CD4-positive, alpha-beta T cell treated with Interleukin-4 for 1 hour (primary cell): ENCODE results near the gene WFIKKN2.
"Not testable (repeated sequence)": the region's sequence is repeated elsewhere in the genome, so short reads cannot be mapped to it uniquely, and the experiment has no call there.

Experiments used
- DNase-seq, 2 donors: peaks; one replicate each; pipeline ENCODE4 v3.0.0-alpha.2; 2020 to 2022

The WFIKKN2 gene

DNA sequence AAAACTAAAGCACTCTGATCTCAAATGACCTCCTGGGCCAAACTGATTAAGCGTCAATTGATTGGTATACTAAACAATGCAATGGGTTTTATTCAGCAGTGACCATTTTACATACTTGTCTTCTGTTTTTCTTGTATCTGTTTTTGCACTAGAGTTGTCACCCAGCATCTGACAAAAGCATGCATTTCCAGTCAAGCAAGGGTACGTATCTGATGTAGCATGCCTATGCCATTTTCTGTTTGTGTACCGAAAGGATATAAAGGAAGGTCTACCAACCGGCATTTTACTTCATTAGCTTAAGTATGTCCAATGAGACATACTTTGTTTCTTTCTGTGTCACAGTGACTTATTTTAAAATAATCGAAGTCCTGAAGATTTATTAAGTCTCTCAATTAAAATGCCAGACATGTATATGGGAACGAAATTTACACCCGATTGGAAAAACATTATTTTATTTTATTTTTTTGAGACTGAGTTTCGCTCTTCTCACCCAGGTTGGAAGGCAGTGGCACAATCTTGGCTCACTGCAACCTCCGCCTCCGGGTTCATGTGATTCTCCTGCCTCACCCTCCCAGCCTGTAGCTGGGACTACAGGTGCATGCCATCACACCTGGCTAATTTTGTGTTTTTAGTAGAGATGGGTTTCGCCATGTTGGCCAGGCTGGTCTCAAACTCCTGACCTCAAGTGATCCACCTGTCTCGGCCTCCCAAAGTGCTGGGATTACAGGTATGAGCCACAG, 23.3 kb downstream of the WFIKKN2 start:
- no peak for DNase-seq

DNA sequence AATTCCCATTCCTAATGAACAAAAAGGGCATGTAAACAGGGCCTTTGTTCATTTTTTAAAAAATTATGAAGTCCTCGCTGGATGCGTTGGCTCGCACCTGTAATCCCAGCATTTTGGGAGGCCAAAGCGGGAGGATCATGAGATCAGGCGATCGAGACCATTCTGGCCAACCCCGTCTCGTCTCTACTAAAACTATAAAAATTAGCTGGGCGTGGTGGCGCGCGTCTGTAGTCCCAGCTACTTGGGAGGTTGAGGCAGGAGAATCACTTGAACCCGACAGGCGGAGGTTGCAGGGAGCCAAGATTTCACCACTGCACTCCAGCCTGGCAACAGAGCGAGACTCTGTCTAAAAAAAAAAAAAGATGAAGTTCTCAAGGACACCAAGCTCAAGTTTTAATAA, 24.3 kb downstream of the WFIKKN2 start:
- DNase-seq, result not testable (repeated sequence)

DNA sequence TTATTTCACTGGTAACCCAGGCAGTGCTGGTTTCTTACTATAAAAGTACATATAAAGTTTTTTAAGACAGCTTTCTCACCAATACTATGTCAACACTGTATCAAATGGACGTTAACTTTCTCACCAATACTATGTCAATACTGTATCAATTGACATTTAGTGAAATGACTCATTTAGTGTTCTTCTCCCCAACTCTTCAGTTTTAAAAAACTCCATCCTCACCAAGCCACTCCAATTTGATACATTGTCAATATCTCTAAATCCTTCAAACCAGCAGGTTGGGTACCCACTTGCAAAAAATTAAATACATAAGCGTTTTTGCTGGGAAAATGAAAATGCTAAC, 25.9 kb downstream of the WFIKKN2 start:
- peak in 1 of 2 donors; percentile 11 for DNase-seq

DNA sequence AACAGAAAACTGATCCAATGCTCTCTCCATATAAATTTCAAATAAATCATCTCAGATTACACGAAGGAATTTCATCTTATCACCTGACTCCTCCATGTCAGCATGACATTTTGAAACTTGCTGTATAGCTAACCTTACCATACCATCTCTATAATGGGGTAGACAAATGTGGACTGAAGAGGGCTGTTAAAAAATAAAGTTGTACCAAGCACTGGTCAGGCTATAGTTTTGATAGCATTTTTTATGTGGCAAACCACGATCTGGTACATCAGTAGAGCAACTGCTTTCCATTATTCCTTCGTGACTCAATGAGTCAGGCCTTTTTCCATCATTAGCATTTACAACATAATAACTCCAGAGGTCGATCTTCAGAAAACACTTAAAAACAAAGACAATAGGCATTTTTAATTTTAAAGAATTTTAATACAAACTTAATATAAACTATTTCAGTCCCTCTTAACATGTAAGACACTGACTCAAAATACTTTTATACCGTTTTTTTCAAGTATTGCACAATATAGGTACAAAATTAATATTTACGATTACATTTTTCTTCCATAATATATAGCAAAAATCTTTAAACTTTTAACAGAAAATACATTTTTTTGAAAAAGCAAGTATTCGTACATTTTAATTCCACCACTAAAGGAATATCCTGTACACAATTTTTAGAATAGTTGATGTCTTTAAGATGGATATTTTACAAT, 26.6 kb downstream of the WFIKKN2 start:
- peak in 1 of 2 donors; percentile 17 for DNase-seq

DNA sequence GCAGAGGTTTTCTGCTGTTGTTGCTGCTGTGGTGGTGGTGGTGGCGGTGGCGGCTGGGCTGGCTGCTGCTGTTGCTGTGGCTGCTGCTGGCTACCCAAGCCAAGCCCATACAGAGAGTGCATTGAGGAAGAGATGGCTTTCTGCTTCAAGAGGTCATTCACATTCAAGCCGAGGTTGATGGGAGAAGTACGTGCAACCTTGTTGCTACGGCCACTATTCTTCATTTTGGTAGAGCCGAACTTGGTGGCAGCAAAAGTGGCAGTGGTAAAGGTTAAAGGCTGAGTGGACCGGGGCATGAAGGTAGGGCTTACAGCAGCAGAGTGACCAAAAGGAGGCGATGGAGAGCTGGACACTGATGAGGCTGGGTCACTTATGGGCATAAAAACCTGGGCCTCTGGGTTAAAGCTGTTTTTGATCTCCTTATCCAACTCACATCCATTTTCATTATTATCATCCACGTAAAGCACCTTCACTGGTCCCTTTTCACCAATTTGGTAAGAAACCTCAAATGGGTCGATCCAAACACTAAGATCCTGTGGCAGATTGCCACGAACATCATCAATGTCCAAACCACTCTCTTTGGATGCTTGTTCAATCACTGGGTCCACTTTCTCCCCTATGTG, 27.9 kb downstream of the WFIKKN2 start:
- peak; percentile 47 to 49 for DNase-seq

DNA sequence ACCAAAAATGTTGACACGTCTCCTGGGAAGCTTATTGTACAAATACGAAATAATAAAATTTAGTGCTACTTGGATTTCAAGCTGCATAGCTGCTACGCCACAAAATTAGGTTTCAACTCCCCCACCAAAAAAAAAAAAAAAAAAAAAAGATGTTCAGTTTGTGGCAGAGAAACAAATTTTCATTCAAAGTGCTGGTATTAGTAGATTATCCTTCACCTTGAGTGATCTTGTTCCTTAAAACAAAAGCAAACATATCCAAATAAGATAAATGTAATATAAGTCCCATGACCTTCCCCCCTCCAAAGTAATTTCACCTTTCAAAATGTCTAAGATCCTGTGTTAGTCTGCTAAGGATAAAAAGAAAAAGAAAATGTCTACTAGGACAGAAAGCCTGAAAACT, 28.5 kb downstream of the WFIKKN2 start:
- DNase-seq, result no peak

DNA sequence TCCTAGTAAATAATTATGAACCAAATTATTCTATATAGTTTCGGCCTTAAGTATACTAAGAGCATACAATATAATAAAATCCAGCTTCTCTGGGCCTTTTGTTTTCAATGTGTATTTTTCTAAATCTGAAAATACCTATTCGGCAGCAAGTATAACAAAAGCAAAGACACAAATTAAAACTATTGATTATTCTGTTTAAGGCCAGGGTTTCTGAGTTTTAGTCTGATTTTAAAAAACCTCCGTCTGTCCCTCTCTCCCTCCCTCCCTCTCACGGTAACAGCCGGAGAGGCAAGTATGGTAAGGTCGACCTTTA, 29.3 kb downstream of the WFIKKN2 start:
- no peak for DNase-seq

DNA sequence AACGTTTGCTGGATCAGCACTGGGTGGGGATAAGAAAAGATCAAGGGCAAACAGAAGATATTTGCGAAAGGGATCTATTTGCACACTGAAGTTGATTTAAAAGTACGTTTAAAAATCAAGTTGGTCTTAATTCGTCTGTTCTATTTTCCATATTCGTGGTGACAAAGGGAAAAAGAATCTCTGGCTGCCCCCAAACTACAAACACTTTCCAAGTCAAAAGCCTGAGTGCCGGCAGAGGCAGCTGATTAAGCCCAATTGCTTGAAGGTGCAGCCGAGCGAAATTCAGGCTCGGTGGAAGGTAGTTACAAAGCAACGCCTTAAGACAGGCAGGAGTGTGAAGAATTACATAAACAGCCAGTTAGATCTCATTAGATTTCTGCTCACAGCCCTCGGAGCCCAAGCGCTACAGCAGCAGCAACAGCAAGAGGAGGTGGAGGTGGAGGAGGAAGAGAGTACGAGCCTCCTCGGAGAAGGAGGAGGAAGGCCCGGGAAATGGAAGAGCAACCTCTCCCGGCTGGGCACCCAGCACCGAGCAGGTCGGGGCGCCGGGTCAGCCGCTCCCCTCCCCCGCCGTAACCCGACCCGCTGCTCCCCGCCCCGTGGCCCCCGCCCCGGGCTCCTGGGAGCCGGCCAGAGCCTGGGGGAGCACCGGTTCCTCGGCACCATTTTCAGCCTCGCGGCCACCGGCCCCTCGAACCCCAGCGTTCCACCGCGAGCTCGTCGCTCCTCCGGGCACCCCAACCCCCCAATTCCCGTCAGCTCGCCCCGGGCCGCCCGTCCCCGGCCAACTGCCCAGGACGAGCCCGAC, 29.9 kb downstream of the WFIKKN2 start:
- DNase-seq, result peak; percentile 51 to 65

DNA sequence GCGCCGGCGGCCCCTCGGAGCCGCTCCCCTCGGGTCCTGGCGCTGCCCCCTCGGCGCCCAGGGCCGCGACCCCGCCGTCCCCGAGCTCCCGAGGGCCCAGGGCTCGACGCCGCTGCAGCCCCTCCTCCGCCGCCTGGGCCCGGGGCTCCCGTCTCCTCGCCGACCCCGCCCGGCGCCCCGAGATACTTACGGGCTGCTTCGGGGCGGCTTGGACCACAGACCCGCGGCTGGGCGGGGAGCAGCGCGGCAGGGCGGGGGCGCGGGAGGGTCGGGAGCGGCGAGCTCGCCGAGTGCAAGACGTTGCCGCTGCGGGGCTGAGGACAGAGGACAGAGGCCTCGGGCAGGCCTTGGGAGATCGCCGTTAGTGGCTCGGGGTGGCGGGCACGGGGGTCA, 30.5 kb downstream of the WFIKKN2 start:
- DNase-seq, result no peak

DNA sequence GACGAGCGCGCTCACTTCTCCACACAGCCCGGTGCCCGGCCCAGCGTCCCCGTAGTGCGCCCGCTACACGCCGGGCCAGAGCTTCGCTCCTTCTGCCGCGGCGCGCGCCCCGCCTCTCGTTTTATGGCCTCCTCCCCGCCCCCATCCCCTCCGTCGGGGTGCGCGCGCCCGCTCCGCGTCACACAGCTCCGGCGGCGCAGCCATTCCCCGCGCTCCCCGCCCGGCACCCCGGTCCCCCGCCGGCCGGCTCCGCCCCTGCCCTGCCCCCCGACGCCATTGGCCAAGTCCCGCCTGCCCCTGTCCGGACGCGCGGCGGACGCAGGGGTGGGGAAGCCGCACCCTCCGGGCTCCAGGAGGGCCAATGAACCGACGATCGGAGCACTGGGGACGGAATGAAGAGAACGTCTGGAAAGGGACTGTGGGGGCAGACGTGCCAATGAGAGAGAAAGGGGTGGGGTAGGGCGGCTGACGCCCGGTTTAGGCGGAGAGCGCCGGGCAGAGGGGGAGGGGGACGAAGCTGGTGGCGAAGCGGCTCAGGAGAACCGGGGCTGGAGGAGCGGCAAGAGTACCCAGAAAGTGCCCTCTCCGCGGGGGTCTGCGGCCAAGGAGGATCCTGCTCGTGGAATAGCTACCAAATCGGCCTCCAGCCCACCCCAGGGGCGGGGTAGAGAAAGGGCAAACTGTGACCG, 31.0 kb downstream of the WFIKKN2 start, which contains the start of gene TOB1:
TSS of gene TOB1 (minus strand) at position 94 of the 689 bp plus-strand sequence. CDS start 2,337 bp downstream, outside the sequence.
- DNase-seq, result peak; percentile 97 to 98

DNA sequence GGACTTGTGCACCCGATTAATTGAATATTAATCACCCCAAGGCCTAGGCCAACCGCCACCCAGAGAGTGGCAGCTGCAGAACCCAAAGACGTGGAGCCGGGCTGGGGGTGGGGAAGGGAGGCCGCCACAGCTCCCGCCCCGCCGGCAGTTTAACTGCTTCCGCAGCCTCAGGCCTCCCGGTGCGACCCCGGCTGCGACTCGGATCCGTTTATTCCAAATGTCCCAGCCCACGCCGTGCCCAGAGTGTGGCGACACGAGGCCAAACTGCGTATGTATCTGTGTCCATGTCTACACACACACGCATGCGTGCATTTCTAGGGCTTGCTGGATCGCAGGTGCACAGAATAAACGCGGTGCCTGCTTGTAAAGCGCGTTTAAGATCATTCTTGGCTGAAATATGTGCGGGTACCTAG, 31.6 kb downstream of the WFIKKN2 start:
- no peak for DNase-seq

DNA sequence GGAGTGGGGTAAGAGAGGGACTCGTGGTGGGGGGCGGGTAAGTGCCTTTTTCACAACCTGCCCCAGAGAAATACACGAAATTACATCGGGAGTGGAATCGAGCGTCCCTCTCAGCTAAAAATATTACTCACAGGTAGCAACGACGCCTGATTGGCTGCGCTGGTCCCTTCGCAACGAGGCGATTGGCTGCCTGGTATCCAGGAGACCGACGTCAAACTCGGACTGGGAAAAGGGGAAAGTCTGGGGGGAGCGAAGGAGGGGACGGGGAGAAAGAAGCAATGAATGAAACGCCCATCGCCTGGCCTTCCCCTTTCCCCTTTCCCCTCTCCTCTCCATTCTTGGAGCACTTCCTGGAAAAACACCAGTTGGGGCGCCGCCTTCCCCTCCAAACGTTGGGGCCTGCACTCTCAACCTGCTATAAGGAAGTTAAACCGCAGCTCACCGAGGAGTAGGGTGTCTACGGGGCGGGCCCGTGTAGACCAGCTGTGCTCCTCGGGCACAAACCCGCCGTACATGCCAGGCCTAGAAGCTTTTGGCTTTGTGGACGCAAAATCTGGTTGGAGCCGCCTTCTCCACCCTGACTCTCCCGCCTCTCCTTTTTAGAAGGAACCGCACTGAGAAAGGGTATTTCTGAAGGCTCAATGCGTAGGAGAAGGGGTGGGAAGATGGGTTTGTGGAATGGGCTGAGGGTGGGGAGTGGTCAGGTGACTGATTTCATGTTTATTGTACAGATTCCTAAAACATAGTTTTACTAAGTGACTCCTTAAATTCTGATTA, 32.2 kb downstream of the WFIKKN2 start:
- peak; percentile 90 to 91 for DNase-seq

DNA sequence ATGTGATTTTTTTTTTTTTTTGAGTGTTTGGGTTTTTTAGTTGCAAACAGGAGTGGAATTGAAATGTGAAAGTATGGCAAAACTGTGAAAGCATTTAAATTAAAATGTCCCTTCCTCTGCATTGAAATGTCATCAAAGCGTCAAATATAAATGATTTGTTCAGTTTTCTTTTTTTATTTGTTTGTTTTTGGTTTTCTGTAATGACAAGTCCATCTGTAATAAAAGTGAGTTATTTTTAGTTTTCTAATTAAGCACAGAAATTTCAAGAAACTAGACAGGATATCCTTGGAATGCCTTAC, 32.7 kb downstream of the WFIKKN2 start:
- DNase-seq, result no peak

DNA sequence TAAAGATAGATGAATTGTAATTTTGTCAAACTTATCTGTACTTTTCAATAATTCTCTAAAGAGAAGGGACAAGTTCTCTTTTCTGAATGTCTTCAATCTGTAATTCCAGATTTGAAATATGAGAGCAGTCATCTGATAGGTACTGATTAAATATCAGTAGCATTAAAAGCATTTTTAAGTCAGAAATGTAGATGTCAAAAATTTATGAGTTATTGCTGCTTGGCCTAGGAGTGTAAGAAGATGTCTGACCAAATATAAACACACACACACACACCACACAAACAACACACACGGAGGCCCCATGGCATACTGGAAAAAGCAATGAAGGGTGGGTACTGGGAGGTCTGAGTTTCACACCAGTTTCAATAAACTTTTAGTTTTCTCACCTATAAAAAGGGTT, 33.2 kb downstream of the WFIKKN2 start:
- DNase-seq, result no peak

DNA sequence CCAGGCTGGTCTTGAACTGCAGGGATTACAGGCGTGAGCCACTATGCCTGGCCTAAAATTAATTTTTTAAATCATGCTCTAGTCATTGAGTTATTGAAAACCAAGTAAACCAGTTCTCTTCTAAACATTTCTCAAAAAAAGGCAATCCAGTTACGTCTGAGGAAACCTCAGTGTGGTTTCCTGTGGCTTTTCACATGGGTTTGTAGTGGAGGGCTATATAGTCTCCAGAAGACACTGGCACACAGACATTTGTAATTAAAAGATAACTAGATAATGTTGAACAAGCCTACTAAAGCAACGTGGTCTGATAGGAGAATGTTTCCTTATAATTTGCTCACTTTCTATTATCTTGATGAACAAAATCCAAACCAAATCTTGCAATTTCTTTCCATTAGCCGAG, 36.0 kb downstream of the WFIKKN2 start:
- DNase-seq, result peak; percentile 61 to 77

DNA sequence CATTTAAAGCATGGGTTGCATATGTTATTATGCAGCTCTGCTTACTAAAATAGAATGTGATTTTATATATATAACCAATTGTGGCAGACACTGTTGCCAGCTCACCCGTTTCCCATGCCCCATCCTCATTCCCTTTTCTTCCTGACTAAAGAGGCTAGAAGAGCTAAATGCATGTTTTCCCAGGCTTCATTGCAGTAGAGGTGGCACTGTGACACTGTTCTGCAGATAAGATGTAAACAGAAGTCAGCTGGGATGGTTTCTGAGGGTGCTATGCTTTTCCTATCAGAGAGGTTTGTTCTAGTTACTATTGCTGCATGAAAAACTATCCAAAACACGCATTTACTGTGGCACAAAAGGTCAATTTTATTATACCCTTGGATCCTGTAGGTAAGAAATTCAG, 36.5 kb downstream of the WFIKKN2 start:
- no peak for DNase-seq

DNA sequence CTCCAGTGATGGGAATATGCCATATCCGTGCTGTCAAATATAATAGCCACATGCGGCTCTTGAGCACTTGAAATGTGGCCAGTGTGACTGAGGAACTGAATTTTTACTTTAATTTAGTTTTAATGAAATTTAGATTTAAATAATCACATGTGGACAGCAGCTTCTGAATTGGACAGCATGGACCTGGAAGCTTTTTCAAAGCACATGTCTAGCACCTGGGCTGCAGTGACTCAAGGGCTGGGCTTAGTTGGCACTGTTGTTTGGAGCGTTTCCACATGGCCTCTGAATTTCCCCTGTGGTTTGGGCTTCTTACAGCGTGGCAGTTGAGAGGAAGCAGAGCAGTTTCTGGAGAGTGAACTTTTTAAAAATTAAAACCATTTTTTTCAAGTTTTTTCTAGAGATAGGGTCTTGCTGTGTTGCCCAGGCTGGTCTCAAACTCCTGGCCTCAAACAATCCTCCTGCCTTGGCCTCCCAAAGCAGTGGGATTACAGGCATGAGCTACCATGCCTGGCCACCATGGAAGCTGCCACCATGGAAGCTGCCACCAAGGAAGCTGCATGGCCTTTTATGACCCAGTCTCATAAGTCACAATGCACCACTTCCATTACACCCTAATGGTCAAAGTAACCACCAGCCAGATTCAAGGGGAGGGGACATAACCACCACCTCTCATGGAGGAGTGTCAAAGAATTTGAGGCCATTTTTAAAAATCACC, 37.5 kb downstream of the WFIKKN2 start:
- DNase-seq, result peak; percentile 65 to 66

DNA sequence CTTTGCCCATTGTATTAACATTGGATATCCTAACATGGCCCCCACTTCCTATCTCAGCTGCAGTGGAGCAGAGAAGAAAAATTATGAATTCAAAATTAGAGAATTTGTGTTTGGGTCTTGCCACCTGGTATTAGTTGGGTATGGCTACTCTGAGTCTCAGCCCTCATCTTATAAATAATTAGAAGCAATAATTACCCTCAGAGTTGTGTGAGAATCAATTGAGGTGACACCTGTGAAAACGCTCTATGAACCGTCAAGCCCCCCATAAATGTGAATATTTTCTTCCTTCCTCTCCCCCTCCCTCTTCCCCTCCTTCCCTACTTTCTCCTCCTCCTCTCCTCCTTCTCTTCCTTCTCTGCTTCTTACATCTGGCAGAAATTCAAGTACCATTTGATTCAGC, 39.7 kb downstream of the WFIKKN2 start:
- DNase-seq, result no peak

DNA sequence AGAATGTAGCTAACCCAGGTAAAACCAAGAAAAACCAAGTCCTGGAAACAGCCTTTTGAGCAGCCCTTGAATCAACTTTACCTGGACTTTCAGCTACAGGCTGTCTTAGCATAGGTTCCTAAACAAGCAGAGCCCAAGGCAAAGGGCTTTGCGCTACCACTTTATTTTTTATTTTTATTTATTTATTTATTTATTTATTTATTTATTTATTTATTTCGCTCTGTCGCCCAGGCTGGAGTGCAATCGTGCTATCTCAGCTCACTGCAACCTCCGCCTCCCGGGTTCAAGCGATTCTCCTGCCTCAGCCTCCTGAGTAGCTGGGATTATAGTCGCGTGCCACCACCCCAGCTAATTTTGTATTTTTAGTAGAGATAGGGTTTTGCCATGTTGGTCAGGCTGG, 41.7 kb downstream of the WFIKKN2 start:
- not testable (repeated sequence) for DNase-seq

DNA sequence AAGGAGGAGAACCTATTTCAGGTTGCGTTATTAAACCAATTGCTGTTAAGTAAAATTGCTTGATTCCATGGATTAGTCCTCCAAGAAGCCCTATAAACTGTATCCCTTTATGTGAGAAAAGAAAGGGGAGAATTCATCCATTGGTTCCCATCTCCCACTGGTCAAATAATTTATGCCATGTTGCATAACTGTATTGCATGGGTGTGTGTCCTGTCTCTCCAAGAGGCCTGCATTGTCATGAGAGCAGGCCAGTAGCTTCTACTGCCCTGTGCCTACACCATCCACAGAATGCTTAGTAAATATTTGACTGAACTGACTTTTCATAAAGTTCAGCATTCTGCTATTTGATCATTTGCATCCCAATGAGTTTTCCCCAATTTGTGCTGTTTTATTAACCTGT, 42.5 kb downstream of the WFIKKN2 start:
- DNase-seq, result no peak

DNA sequence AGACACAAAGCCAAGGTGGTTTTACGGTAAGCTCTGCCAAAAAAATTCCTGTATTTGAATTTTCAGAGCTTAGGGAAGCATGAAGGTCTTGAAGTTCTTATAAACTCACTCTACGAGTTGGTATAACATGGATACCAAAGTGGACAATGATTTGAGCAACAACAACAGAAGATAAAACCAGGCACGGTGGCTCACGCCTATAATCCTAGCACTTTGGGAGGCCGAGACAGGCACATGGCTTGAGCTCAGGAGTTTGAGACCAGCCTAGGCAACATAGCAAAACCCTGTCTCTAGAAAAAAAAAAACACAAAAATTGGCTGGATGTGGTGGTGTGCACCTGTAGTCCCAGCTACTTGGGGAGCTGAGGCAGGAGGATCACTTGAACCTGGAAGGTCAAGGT, 43.7 kb downstream of the WFIKKN2 start:
- no peak for DNase-seq
